ENCODE results near the gene PTGFRN. TPM values are rescaled to one million over a fixed set of nuclear protein-coding genes. Genes with fewer than 3 reads are reported as not detected.

The PTGFRN gene
- total and polyA plus RNA-seq, 2 of the 4 experiments (the other 2 are of a cell fraction): 0.90 to 1.1 TPM

DNA sequence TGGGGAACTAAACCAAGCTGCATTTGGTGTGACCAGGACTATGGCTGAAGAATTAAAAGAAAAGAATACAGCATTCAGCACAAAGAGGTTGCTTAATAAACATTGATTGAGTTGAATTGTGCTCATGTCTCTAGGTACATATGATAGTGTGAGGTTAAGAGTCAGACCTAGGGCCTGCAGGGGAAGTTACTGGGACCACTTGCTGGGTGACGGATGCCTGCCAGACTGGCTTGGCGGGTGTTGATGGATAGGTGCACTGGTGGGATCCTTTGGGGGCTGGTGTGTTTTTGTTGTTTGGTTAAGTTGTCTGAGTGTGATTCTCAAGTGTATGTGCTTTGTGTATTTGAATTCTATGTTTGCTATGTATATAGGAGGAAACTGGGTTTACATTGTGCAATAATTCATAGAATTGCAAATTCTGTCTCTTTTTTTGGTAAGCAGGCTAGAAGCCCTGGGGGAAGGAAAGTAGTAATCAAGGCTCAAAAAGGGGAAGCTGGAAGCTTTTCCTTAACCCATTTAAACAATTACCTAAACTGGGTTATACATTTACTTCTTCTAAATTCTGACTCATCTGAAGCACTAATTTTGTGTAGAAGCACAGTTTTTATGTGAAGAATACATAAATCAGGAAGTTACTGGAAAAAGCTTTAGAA is 93.6 kb downstream of the PTGFRN start:
- no peaks in the 10 kb centered on the region for H4K20me1 ChIP-seq (ENCODE audit: insufficient read depth, low read length)
- no peak overlapping the region for H2AK5ac ChIP-seq (ENCODE audit: low read depth, low read length)
- no TSS peak for BruUV-seq (replicated peaks)
- 0 out of 2 replicates have a peak, but pooled peaks cover 2% of the 10 kb centered on the region for H3K27me3 ChIP-seq (ENCODE audit: control insufficient read depth, insufficient read depth, low read length)
- H3K4me3 ChIP-seq (ENCODE audit: insufficient read depth, low read depth, low read length): no peak overlapping the region
- TF ChIP-seq RCOR1 (IDR thresholded peaks at IDR 0.05; ENCODE audit: insufficient replicate concordance, low read length) (no peak), MXI1 (IDR thresholded peaks at IDR 0.05; ENCODE audit: borderline replicate concordance, low read depth, low read length) (no peak), POLR2A (IDR thresholded peaks at IDR 0.05; ENCODE audit: low read depth, low read length) (no peak), CEBPB (IDR thresholded peaks at IDR 0.05; ENCODE audit: low read depth, low read length) (peak; percentile 41; the same call in 1 of the 2 replicates), SMC3 (IDR thresholded peaks at IDR 0.05; ENCODE audit: low read depth, low read length) (no peak), MAZ (IDR thresholded peaks at IDR 0.05; ENCODE audit: borderline replicate concordance, low read depth, low read length) (no peak), NFE2L2 (IDR thresholded peaks at IDR 0.05; ENCODE audit: low read depth, low read length) (no peak), FOS (IDR thresholded peaks at IDR 0.05; ENCODE audit: low read depth, low read length) (no peak)
- TF ChIP-seq, protein P1, sequence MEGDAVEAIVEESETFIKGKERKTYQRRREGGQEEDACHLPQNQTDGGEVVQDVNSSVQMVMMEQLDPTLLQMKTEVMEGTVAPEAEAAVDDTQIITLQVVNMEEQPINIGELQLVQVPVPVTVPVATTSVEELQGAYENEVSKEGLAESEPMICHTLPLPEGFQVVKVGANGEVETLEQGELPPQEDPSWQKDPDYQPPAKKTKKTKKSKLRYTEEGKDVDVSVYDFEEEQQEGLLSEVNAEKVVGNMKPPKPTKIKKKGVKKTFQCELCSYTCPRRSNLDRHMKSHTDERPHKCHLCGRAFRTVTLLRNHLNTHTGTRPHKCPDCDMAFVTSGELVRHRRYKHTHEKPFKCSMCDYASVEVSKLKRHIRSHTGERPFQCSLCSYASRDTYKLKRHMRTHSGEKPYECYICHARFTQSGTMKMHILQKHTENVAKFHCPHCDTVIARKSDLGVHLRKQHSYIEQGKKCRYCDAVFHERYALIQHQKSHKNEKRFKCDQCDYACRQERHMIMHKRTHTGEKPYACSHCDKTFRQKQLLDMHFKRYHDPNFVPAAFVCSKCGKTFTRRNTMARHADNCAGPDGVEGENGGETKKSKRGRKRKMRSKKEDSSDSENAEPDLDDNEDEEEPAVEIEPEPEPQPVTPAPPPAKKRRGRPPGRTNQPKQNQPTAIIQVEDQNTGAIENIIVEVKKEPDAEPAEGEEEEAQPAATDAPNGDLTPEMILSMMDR (conservative IDR thresholded peaks at IDR 0.05; ENCODE audit: low read depth, low read length): no peak
- no peak overlapping the region for H3K23ac ChIP-seq (ENCODE audit: low read depth, low read length)
- no peaks in the 10 kb centered on the region for H3K4me1 ChIP-seq (ENCODE audit: control insufficient read depth, insufficient read depth, low read length)
- no peak overlapping the region for H3K4me2 ChIP-seq (ENCODE audit: low read depth, low read length)
- ATAC-seq (ENCODE audit: low read depth) (no peak), DNase-seq (no peak)
- ChIA-PET POLR2A (ENCODE audit: unreplicated experiment) (no interaction called here), CTCF (no interaction called here)
- no peak overlapping the region for H2BK20ac ChIP-seq (ENCODE audit: low read depth, low read length)
- no peak overlapping the region for H3K14ac ChIP-seq (replicated peaks; ENCODE audit: low read depth, low read length)
- no CpG with 5 or more reads among the region's 2 CpGs for WGBS, 2 experiments (ENCODE audit: extremely low coverage in 2 of 2, insufficient read length in 1 of 2)
- H4K91ac ChIP-seq (ENCODE audit: insufficient read depth, low read depth, low read length): no peak overlapping the region
- no peak overlapping the region for H3K4ac ChIP-seq (ENCODE audit: low read depth, low read length)
- no peak overlapping the region for H4K5ac ChIP-seq (ENCODE audit: low read depth, low read length)
- H3K36me3 ChIP-seq (ENCODE audit: control insufficient read depth, insufficient read depth, low read length): no peaks in the 10 kb centered on the region
- H2BK15ac ChIP-seq (ENCODE audit: low read depth, low read length): no peak overlapping the region
- no peak overlapping the region for H3K27ac ChIP-seq (ENCODE audit: insufficient read depth, low read length)
- H3K9me3 ChIP-seq (ENCODE audit: control insufficient read depth, insufficient read depth, low read length): no peaks in the 10 kb centered on the region
- no peak overlapping the region for H3K9ac ChIP-seq (ENCODE audit: low read depth, low read length)
- intact Hi-C loops (cut with micrococcal nuclease): no loop called here
- dilution Hi-C loops (cut with HindIII; ENCODE audit: low sequenced_read_pairs, unreplicated experiment): no loop called here
- H3K9me1 ChIP-seq (ENCODE audit: insufficient read depth, low read length): no peaks in the 10 kb centered on the region
- no peak overlapping the region for H2AFZ ChIP-seq (replicated peaks; ENCODE audit: low read length, poor library complexity)
- H3K18ac ChIP-seq (ENCODE audit: low read depth, low read length): no peak overlapping the region
- H2BK120ac ChIP-seq (ENCODE audit: low read depth, low read length): no peak overlapping the region
- no peaks in the 10 kb centered on the region for H3K79me1 ChIP-seq (ENCODE audit: low read depth in 1 of 2, low read length in 2 of 2)
- no peak overlapping the region for H3K56ac ChIP-seq (ENCODE audit: extremely low read depth, insufficient read depth, low read length)
- no peak overlapping the region for H4K8ac ChIP-seq (ENCODE audit: low read depth in 2 of 2, low read length in 2 of 2)
- in situ Hi-C loops (cut with MboI; ENCODE audit: low sequenced_read_pairs): no loop called here
- H2AK9ac ChIP-seq (replicated peaks; ENCODE audit: low read depth, low read length, poor library complexity): no peak overlapping the region
- no peak overlapping the region for H2BK5ac ChIP-seq (ENCODE audit: low read depth, low read length, poor library complexity, severe bottlenecking)
